Right lobe of liver (tissue), 6 donors: ENCODE results near the gene GRAMD1C. TPM values are rescaled to one million over a fixed set of nuclear protein-coding genes. Genes with fewer than 3 reads are reported as not detected.

Experiments
- ATAC-seq, 4 donors: fragments of 200-7000 bp; cut with Tn5 transposase; one replicate each; pipeline ENCODE4 v1.9.1; 2020; ENCODE audit warnings: mild to moderate bottlenecking in 4 of 4, moderate library complexity in 4 of 4
- DNase-seq, 3 donors: peaks; one replicate each; pipeline ENCODE4 v3.0.0-alpha.2; 2020
- H3K27ac ChIP-seq, 3 donors: fragments of 200-600 bp; one replicate each; pipeline ENCODE4 v1.8.0; 2022
- H3K27me3 ChIP-seq, 2 donors: fragments of 200-600 bp; one replicate each; pipeline ENCODE4 v1.8.0; 2022
- H3K36me3 ChIP-seq, 4 donors: fragments of 200-600 bp; sonication (generic) in 1 of 4; one replicate each; pipeline versions ENCODE4 v1.5.1 to v1.8.0; 2017 to 2022; ENCODE audit warnings: control low read depth in 1 of 4
- H3K4me1 ChIP-seq, 4 donors: fragments of 200-600 bp; sonication (generic) in 1 of 4; one replicate each; pipeline versions ENCODE4 v1.5.1 to v1.8.0; 2017 to 2022; ENCODE audit warnings: control low read depth in 1 of 4
- H3K4me3 ChIP-seq, 3 donors: fragments of 200-600 bp; one replicate each; pipeline ENCODE4 v1.8.0; 2022
- H3K9me3 ChIP-seq, 4 donors: fragments of 200-600 bp; sonication (generic) in 1 of 4; one replicate each; pipeline versions ENCODE4 v1.5.1 to v1.8.0; 2017 to 2022; ENCODE audit warnings: control low read depth in 1 of 4
- CTCF ChIP-seq, 4 donors: fragments of 200-600 bp in 3 of 4; fragments of 450-650 bp in 1 of 4; IDR thresholded peaks; one replicate each; pipeline versions ENCODE4 v1.5.1 to v1.8.0; 2016 to 2022; ENCODE audit warnings: antibody characterized with exemption in 4 of 4, mild to moderate bottlenecking in 2 of 4
- POLR2A ChIP-seq: fragments of 450-650 bp; IDR thresholded peaks from one replicate; pipeline ENCODE4 v1.6.1; 2017; ENCODE audit warnings: antibody characterized with exemption, mild to moderate bottlenecking
- whole genome bisulfite sequencing: methylation state at CpG from one replicate; pipeline ENCODE4 v1.1.6; 2018; ENCODE audit warnings: low coverage, low lambda C conversion rate; ENCODE audit not compliant: insufficient coverage; ENCODE audit errors: missing lambda C conversion rate; 5-methylcytosine and 5-hydroxymethylcytosine counted together
- intact Hi-C, 2 donors: fragments of 100-400 bp; cut with DNase I; formaldehyde crosslinking; loops; one replicate each; pipeline versions ENCODE4 v1.11.2 to v1.14.1; 2022
- total RNA-seq, 6 experiments: library from RNA; depleted of rRNA in 2 of 6; stranded (reverse); fragments of >200 nt in 2 of 6; fragmentation: NEBNext Ultra II Directional in 3 of 6; extraction: Animal tissue kit (Norgen Biotek cat#: 25700) in 3 of 6; gene quantifications; one replicate each; pipeline versions ENCODE4 v1.1.0 to v1.2.4, GENCODE V29; 2016 to 2023
- donor health status: DM: no; HTN: yes; CAD: no.
- donor health status: DM: no; HTN: no; CAD: no.
- donor health status: DM: no; HTN: no; CAD: no.
- donor health status: DM: no; HTN: yes; CAD: no.
- donor health status: DM: no; HTN: yes; CAD: no.

Gene GRAMD1C
- total RNA-seq, 6 experiments from 2014 or later: 7.6 to 16.9 (median 11.1) TPM

DNA sequence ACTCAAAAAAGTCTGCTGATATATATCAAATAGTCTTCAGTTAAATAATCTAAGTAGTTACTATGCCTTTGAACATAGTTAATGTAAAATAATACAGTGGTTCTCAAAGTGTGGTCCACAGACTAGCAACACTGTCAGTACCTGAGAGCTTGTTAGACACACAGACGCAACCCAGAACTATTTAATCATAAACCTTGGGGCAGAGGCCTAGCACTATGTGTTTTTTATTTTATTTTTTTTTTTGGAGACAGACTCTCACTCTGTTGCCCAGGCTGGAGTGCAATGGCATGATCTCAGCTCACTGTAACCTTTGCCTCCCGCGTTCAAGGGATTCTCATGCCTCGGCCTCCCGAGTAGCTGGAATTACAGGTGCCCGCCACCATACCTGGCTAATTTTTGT is 34.7 kb downstream of the GRAMD1C start:
- H3K27me3 ChIP-seq: no peaks in the 10 kb centered on the region
- H3K27ac ChIP-seq: peak overlapping the region; percentile 79 to 87 (median 82)
- 25% methylated on average over 1 of the region's 6 CpGs for WGBS
- H3K9me3 ChIP-seq: no peaks in the 10 kb centered on the region
- intact Hi-C loops: no loop called here
- peaks cover 0 to 15% (median 5%) of the 10 kb centered on the region in 4 donors for H3K4me1 ChIP-seq
- TF ChIP-seq POLR2A: no peak
- TF ChIP-seq CTCF (IDR thresholded peaks at IDR 0.05): no peak
- H3K4me3 ChIP-seq: peak overlapping the region in 2 of 3 donors; percentile 21 to 28
- no peak for DNase-seq
- no peaks in the 10 kb centered on the region for H3K36me3 ChIP-seq
- ATAC-seq: peak; percentile 40 to 64 (median 54)

DNA sequence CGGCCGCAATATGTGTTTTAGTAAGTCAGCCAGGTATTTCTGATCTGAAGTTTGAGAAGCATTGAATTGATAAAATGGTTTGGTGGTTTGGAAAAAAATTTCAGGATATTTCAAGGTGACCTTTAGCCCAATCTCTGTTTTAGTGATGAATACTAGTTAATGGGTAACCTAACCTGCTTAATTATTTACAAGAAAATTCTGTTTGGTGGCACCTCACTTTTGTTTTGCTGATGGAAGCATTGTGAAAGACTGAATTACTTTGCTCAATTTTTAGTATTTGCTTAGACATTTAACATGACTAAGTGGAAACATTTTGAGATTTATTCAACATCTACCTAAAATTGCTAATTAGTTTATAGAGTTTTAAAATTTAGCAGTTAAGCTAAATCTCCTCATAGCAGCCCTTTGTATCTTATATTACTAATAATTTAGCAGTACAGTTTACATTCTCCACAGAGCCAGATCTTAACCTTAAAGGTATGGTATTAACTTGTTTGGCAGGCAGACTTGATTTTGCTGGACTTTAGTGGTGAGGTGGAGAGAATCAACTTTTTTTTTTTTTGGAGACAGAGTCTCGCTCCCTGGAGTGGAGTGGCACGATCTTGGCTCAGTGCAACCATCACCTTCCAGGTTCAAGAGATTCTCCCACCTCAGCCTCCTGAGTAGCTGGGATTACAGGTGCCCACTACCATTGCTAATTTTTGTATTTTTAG is 35.4 kb downstream of the GRAMD1C start:
- peak overlapping the region in 2 of 3 donors; percentile 21 to 28 for H3K4me3 ChIP-seq
- TF ChIP-seq POLR2A: no peak
- TF ChIP-seq CTCF (IDR thresholded peaks at IDR 0.05): no peak
- peaks cover 0 to 15% (median 5%) of the 10 kb centered on the region in 4 donors for H3K4me1 ChIP-seq
- H3K27ac ChIP-seq: peak overlapping the region; percentile 79 to 87 (median 82)
- H3K9me3 ChIP-seq: no peaks in the 10 kb centered on the region
- 38% methylated on average over 4 of the region's 4 CpGs for WGBS
- intact Hi-C loops: no loop called here
- no peaks in the 10 kb centered on the region for H3K36me3 ChIP-seq
- ATAC-seq (peak; percentile 87 to 92 (median 87)), DNase-seq (no peak)
- H3K27me3 ChIP-seq: no peaks in the 10 kb centered on the region

GRCh38 chr3:113878403-113878802 is 39.8 kb downstream of the GRAMD1C start:
- H3K27me3 ChIP-seq: no peaks in the 10 kb centered on the region
- 69% methylated on average over 3 of the region's 3 CpGs for WGBS
- no peak for DNase-seq
- intact Hi-C loops: no loop called here
- no peaks in the 10 kb centered on the region for H3K36me3 ChIP-seq
- TF ChIP-seq CTCF (IDR thresholded peaks at IDR 0.05) (no peak), POLR2A (no peak)
- no peak for ATAC-seq
- no peak overlapping the region for H3K27ac ChIP-seq
- peaks cover 0 to 15% (median 5%) of the 10 kb centered on the region in 4 donors for H3K4me1 ChIP-seq
- H3K4me3 ChIP-seq: no peak overlapping the region
- H3K9me3 ChIP-seq: no peaks in the 10 kb centered on the region

DNA sequence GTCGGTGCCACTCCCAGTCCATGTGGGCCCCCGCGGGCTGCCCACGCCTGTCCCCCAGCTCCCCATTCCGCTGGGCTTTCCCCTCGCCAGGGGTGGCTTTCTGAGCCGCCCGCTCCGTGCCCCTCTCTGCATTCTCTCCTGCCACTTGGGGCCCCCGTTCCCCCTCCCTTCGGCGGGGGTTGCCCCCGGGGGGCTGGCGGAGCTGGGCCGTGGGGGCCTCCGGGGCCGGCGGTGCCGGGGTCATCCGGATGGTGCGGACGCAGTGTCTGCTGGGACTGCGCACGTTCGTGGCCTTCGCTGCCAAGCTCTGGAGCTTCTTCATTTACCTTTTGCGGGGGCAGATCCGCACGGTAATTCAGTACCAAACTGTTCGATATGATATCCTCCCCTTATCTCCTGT is 46.5 kb downstream of the GRAMD1C start:
- Histone ChIP-seq H3K4me3 (no peak overlapping the region), H3K4me1 (no peaks in the 10 kb centered on the region), H3K27ac (no peak overlapping the region), H3K9me3 (no peaks in the 10 kb centered on the region), H3K36me3 (no peaks in the 10 kb centered on the region), H3K27me3 (no peaks in the 10 kb centered on the region)
- intact Hi-C loops: no loop called here
- WGBS: 98% methylated on average over 9 of the region's 30 CpGs
- TF ChIP-seq CTCF (IDR thresholded peaks at IDR 0.05) (no peak), POLR2A (no peak)
- no peak for ATAC-seq
- DNase-seq: no peak
